Mesendoderm (in vitro differentiated cells): ENCODE data around the gene RNASEH2A.

Experiments used
- DNase-seq: peaks from one replicate; pipeline ENCODE4 v3.0.0; 2013
- H2AK5ac ChIP-seq: 2 replicates; pipeline ENCODE4 v1.6.1; 2013; ENCODE audit warnings: low read length, inconsistent platforms
- H2BK120ac ChIP-seq: 2 replicates; pipeline ENCODE4 v1.6.1; 2013; ENCODE audit warnings: low read depth, mild to moderate bottlenecking, low read length, moderate library complexity, mixed read lengths
- H2BK15ac ChIP-seq: replicated peaks from 2 replicates; pipeline ENCODE4 v1.6.1; 2013; ENCODE audit warnings: low read depth, mild to moderate bottlenecking, moderate library complexity
- H2BK5ac ChIP-seq: 2 replicates; pipeline ENCODE4 v1.6.1; 2013; ENCODE audit warnings: low read length, inconsistent platforms
- H3K18ac ChIP-seq: 2 replicates; pipeline ENCODE4 v1.6.1; 2013; ENCODE audit warnings: mild to moderate bottlenecking, low read length, mixed read lengths
- H3K23ac ChIP-seq: one replicate; pipeline ENCODE4 v1.6.1; 2013; ENCODE audit warnings: low read length
- H3K27ac ChIP-seq: 2 replicates; pipeline ENCODE4 v1.5.1; 2013; ENCODE audit warnings: low read depth, mild to moderate bottlenecking, inconsistent platforms, low read length, moderate library complexity
- H3K27me3 ChIP-seq: 2 replicates; pipeline ENCODE4 v1.6.1; 2013; ENCODE audit warnings: low read length, control low read depth, mild to moderate bottlenecking, inconsistent platforms; ENCODE audit not compliant: insufficient read depth, poor library complexity
- H3K36me3 ChIP-seq: 2 replicates; pipeline ENCODE4 v1.6.1; 2013; ENCODE audit warnings: low read length, inconsistent platforms; ENCODE audit not compliant: control insufficient read depth, insufficient read depth
- H3K4ac ChIP-seq: one replicate; pipeline ENCODE4 v1.6.1; 2013; ENCODE audit warnings: low read depth, mild to moderate bottlenecking, low read length, moderate library complexity
- H3K4me1 ChIP-seq: 2 replicates; pipeline ENCODE4 v1.6.1; 2013; ENCODE audit warnings: low read depth, low read length, inconsistent platforms; ENCODE audit not compliant: control insufficient read depth
- H3K4me2 ChIP-seq: 2 replicates; pipeline ENCODE4 v1.6.1; 2013; ENCODE audit warnings: low read length
- H3K4me3 ChIP-seq: 2 replicates; pipeline ENCODE4 v1.5.1; 2013; ENCODE audit warnings: mild to moderate bottlenecking, low read length
- H3K56ac ChIP-seq: one replicate; pipeline ENCODE4 v1.6.1; 2013; ENCODE audit warnings: low read length
- H3K79me1 ChIP-seq: 2 replicates; pipeline ENCODE4 v1.6.1; 2013; ENCODE audit warnings: low read length, inconsistent platforms
- H3K79me2 ChIP-seq: 2 replicates; pipeline ENCODE4 v1.6.1; 2013; ENCODE audit warnings: mild to moderate bottlenecking, low read length; ENCODE audit not compliant: control insufficient read depth, insufficient read depth
- H3K9ac ChIP-seq: 2 replicates; pipeline ENCODE4 v1.6.1; 2013; ENCODE audit warnings: low read length, inconsistent platforms
- H4K5ac ChIP-seq: one replicate; pipeline ENCODE4 v1.6.1; 2013; ENCODE audit warnings: low read length
- H4K8ac ChIP-seq: one replicate; pipeline ENCODE4 v1.6.1; 2013; ENCODE audit warnings: low read depth, mild to moderate bottlenecking, control low read depth, low read length, moderate library complexity
- WGBS: extraction: QIAGEN DNeasy Blood & Tissue Kit; methylation state at CpG from one replicate; pipeline ENCODE4 v1.1.7; 2013; ENCODE audit warnings: low lambda C conversion rate, missing lambda C conversion rate; ENCODE audit not compliant: insufficient coverage; ENCODE audit errors: extremely low coverage; 5-methylcytosine and 5-hydroxymethylcytosine counted together

Gene RNASEH2A

DNA sequence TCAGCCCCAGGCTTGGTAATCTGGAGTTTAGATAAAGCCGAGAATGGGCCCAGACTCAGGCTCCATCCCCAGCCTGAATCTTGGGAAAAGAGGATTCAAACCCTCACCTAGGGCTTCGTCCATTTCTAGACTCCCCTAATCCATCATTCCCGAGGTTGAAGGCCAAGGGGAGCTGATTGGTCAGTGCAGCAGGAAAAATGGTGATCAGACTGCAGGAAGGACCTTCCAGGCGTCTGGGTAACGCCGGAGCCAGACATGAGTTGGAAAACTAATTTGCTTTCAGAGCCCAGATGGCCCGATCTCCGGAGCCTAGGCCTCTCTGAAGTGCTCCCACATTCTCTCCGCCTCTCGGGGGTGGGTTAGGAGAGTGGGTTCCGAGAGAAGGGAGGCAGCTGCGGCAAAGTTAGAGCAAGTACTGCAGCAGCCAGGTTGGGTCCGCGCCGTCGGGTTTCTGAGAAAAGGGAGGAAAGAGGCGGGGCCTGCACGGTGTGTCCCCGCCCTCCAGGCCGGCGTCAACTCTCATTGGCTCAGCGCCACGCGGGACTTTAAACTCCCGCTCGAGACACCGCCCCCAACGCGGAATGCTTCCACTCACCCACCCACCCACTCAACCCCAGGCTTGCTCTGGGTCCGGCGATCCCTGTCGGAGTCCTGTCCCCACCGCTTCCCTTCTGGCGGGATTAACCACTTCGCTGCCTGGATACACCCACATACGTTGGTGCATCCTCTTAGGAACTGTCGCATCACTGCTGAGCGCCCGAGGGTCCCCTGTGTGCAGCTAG, 28.8 kb downstream of the RNASEH2A start:
- Histone ChIP-seq H4K5ac (no peak overlapping the region), H2AK5ac (no peak overlapping the region), H3K9ac (no peak overlapping the region), H3K56ac (no peak overlapping the region), H3K27me3 (no peaks in the 10 kb centered on the region), H3K36me3 (no peaks in the 10 kb centered on the region), H3K4me3 (no peak overlapping the region), H2BK15ac (no peak overlapping the region), H4K8ac (no peak overlapping the region), H2BK5ac (no peak overlapping the region), H3K27ac (no peak overlapping the region), H3K79me1 (no peaks in the 10 kb centered on the region), H3K79me2 (no peaks in the 10 kb centered on the region), H3K4me1 (no peaks in the 10 kb centered on the region), H3K4ac (no peak overlapping the region), H3K23ac (no peak overlapping the region), H2BK120ac (no peak overlapping the region), H3K4me2 (no peak overlapping the region), H3K18ac (no peak overlapping the region)
- DNase-seq = peak; percentile 52
- no CpG with 5 or more reads among the region's 39 CpGs for WGBS

- no peaks in the 10 kb centered on the region for H3K27me3 ChIP-seq
Measured at GRCh38 chr19:12836529-12836863, 30.1 kb downstream of the RNASEH2A start.

DNA sequence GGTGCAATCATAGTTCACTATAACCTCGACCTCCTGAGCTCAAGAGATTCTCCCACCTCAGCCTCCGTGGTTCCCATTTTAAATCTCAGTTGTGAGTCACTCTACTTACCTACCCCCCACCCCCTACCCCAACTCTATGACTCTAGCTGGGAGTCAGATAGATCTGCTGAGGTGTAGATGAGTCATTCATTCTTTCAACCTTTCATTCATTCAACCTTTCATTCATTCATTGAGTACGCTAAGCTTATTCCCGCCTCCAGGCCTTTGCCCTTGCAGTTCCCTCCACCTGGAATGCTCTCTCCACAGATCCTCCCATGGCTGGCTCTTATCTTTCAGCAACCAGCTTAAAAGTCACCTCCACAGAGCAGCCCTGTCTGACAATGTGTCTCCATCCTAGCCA, 30.8 kb downstream of the RNASEH2A start:
- no peaks in the 10 kb centered on the region for H3K79me1 ChIP-seq
- no peak overlapping the region for H3K27ac ChIP-seq
- H2BK15ac ChIP-seq = no peak overlapping the region
- no peak overlapping the region for H3K56ac ChIP-seq
- no peak overlapping the region for H4K8ac ChIP-seq
- no peak overlapping the region for H4K5ac ChIP-seq
- no peak overlapping the region for H3K4me2 ChIP-seq
- H3K23ac ChIP-seq = no peak overlapping the region
- no peaks in the 10 kb centered on the region for H3K36me3 ChIP-seq
- no peaks in the 10 kb centered on the region for H3K79me2 ChIP-seq
- H3K4me3 ChIP-seq = no peak overlapping the region
- H2BK120ac ChIP-seq = no peak overlapping the region
- H3K4me1 ChIP-seq = no peaks in the 10 kb centered on the region
- WGBS = no CpG with 5 or more reads among the region's 4 CpGs
- no peak overlapping the region for H3K9ac ChIP-seq
- peak; percentile 76 for DNase-seq
- H2BK5ac ChIP-seq = no peak overlapping the region
- H3K4ac ChIP-seq = no peak overlapping the region
- no peak overlapping the region for H2AK5ac ChIP-seq
- H3K18ac ChIP-seq = no peak overlapping the region
- H3K27me3 ChIP-seq = no peaks in the 10 kb centered on the region

More at GRCh38 chr19:12836529-12836863, 30.1 kb downstream of the RNASEH2A start:
- no peak overlapping the region for H3K27ac ChIP-seq
- H3K79me1 ChIP-seq = no peaks in the 10 kb centered on the region
- H2BK15ac ChIP-seq = no peak overlapping the region
- H2AK5ac ChIP-seq = no peak overlapping the region
- H3K4me2 ChIP-seq = no peak overlapping the region
- no peaks in the 10 kb centered on the region for H3K36me3 ChIP-seq
- no CpG with 5 or more reads among the region's 6 CpGs for WGBS
- H2BK5ac ChIP-seq = no peak overlapping the region
- no peak overlapping the region for H3K4me3 ChIP-seq
- no peak overlapping the region for H3K4ac ChIP-seq
- no peak overlapping the region for H2BK120ac ChIP-seq
- no peak overlapping the region for H3K9ac ChIP-seq
- H3K23ac ChIP-seq = no peak overlapping the region
- H4K8ac ChIP-seq = no peak overlapping the region
- H3K18ac ChIP-seq = no peak overlapping the region
- H4K5ac ChIP-seq = no peak overlapping the region
- H3K79me2 ChIP-seq = no peaks in the 10 kb centered on the region
- H3K4me1 ChIP-seq = no peaks in the 10 kb centered on the region
- no peak for DNase-seq
- no peak overlapping the region for H3K56ac ChIP-seq

- Histone ChIP-seq H3K4ac (peak within 1 kb of the TSS; percentile 41), H3K4me3 (peak within 1 kb of the TSS; percentile 38), H3K79me2 (no peaks in the 10 kb centered on the region), H3K4me1 (no peaks in the 10 kb centered on the region), H2AK5ac (no peak within 1 kb of the TSS), H4K8ac (no peak within 1 kb of the TSS), H3K79me1 (no peaks in the 10 kb centered on the region), H2BK15ac (no peak within 1 kb of the TSS), H3K36me3 (no peaks in the 10 kb centered on the region), H3K9ac (peak within 1 kb of the TSS; percentile 50), H3K27me3 (no peaks in the 10 kb centered on the region), H3K56ac (peak within 1 kb of the TSS; percentile 69), H3K18ac (no peak within 1 kb of the TSS), H2BK5ac (no peak within 1 kb of the TSS), H2BK120ac (no peak within 1 kb of the TSS), H3K23ac (no peak within 1 kb of the TSS), H4K5ac (no peak within 1 kb of the TSS), H3K4me2 (peak within 1 kb of the TSS; percentile 47), H3K27ac (no peak within 1 kb of the TSS)
- no CpG with 5 or more reads among the region's 69 CpGs for WGBS
- peak; percentile 66 for DNase-seq
Measured at GRCh38 chr19:12838182-12838885, 31.9 kb downstream of the RNASEH2A start, which contains the start of gene MAST1. Gene MAST1 (plus strand): TSS chr19:12838515. CDS start chr19:12838573, 58 bp downstream.

DNA sequence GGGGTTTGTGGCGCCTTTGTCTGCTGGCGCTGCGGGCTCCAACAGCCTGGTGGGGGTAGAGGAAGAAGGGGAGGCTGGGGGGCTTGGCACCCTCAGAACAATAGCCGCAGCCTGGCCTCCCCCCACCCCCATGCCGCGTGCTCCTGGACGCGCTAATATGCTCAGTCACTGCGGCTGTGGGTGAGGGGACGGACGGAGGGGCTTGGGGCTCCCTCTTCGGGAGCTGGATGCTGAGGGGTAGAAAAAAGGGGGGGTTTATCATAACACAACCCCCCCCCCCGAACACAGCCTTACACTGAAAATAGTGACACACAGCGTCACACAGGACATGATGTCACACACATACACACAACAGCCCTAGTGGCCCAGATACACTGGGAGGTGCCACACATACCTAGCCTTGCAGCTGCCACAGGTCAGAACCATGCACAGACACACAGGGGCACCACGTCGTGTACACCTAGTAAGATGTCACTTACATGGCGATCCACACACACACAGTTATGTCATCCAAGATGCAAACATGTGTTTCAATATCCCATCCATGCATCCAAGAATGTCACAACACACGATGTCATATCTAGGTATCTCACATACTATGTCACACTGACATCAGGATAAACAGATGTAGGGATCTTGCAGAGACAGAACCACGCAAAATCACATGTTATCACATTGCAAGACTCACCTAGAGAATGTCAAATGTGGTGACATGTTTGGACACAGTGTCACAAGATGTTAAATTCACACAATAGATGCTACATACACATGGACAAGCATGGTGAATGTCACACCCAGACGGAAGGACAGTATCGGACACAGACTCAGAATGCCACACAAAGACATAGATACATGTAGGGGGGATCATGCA, 32.7 kb downstream of the RNASEH2A start:
- H3K9ac ChIP-seq = peak overlapping the region; percentile 26
- no peaks in the 10 kb centered on the region for H3K79me1 ChIP-seq
- no peak overlapping the region for H3K18ac ChIP-seq
- H3K4me3 ChIP-seq = peak overlapping the region; percentile 38
- peak overlapping the region; percentile 20 for H3K56ac ChIP-seq
- H3K27ac ChIP-seq = no peak overlapping the region
- H2BK5ac ChIP-seq = no peak overlapping the region
- no peak overlapping the region for H4K5ac ChIP-seq
- no peak for DNase-seq
- no peaks in the 10 kb centered on the region for H3K27me3 ChIP-seq
- no peak overlapping the region for H2BK15ac ChIP-seq
- H2AK5ac ChIP-seq = no peak overlapping the region
- no peaks in the 10 kb centered on the region for H3K36me3 ChIP-seq
- H4K8ac ChIP-seq = no peak overlapping the region
- no CpG with 5 or more reads among the region's 21 CpGs for WGBS
- no peaks in the 10 kb centered on the region for H3K79me2 ChIP-seq
- H3K4me1 ChIP-seq = no peaks in the 10 kb centered on the region
- H3K23ac ChIP-seq = no peak overlapping the region
- peak overlapping the region; percentile 3 for H3K4me2 ChIP-seq
- H3K4ac ChIP-seq = peak overlapping the region; percentile 41
- no peak overlapping the region for H2BK120ac ChIP-seq
